NCI-H510A (cell line): Measurements from ENCODE around the gene FAM124B.

ENCODE experiments used
- DNase-seq: peaks from one replicate; lab custom pipeline; 2025; lab: John Stamatoyannopoulos, UW

FAM124B gene

DNA sequence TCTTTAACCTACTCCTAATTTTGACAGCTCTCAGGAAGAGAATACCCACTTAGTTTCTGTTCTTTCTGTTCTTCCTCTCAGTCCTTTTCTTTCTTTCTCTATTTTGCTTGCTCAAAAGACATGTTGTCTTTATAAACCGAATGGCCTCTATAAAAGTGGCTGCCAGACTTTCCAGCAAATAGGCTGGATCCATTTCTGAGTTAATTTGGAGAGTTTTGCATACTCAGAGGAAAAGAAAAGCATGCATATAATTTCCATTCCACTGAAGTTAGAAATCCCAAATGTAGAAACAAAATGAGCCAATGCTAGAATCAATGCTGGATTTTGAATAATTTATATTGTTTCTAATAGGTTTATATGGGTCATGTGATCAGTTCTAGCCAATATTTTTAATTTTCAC is 65.9 kb downstream of the FAM124B start:
- DNase-seq, result no peak

DNA sequence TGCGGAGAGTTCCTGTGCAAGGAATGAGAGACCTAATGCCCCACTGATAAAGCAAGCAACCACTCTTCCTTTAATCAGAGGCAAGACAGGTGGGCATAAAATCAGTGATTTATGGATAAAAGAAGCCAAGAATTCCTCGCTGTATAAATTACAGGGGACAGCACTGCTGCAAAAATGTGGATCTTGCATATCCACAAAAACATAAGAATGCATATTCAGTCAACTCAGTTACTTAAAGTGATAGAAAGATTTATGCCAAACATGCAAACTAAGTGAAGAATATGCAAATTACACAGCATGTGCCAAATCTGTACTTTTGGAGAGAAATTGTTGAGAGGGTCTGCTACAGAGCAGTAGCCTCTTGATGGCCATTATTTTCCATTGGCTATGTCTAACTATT is 67.2 kb downstream of the FAM124B start:
- DNase-seq, result no peak

DNA sequence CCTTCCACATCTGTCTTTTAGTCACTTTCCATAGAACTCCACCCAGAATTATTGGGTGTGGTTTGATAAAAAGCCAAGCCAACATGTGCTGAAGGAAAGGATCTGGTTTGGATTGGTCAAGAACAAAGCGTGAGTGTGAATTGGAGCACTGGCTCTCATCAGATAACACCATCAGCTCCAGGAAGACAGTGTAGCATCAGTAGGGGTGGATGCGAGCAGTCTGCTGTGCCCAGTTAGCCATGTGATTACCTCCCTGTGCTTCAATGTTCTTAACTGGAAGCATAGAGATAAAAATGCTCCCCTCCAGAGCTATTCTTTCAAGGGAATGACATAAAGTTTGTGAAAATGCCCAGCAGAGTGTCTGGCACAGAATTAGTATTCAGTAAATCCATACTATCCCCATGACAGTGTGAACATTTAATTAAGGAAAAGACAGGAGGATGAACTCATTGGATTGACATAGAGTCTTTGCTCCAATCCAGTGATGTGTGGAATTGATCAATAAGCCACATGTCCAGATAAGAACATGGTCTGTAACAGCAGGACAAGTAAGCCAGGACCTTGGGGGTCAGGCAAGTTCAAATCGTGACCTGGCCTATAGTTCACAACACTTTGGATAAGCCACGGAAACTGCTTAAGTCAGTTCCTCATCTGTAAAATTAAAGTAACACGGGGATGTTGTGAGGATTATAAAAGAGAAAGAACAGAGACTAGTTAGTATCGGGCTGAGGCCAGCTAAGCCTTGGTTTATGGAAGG is 68.0 kb downstream of the FAM124B start:
- no peak for DNase-seq

DNA sequence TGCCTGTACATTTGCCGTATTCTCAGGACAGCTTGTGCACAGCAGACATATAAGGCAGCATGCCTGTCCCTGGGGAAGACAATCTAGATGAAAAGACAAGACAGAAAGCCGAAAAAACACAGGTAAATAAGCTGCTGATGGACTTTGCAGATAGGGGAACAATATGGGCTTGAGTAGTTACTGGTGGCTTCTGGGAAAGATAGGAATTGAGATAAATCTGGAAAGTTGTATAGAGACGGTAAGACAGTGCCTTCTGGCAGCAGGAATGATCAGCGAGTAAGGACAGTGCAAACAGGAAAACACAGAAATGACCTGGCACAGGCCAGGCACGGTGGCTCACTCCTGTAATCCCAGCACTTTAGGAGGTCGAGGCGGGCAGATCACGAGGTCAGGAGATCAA is 70.2 kb downstream of the FAM124B start:
- DNase-seq, result no peak

DNA sequence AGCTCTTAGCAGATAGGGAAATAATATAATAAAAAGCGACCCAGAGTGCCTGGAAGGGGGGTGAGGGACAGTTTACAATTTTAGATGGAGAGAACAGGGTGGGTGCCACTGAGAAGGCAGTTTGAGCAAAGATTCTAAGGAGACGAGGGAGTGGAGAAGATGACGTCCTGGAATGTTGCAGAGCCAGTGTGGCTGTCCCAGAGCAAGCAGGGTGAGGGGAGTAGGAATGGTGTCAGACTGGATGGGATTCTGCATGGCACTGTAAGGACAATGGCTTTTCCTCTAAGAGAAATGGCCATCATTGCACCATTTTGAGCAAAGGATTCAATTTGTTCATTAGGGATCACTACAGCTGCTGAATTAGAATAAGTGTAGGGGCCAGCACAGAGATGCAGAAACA is 73.1 kb downstream of the FAM124B start:
- DNase-seq, result no peak
